ENCODE data around the gene NEURL1B.
"Not testable (repeated sequence)": the region's sequence is repeated elsewhere in the genome, so short reads cannot be mapped to it uniquely, and the experiment has no call there.

Gene NEURL1B

DNA sequence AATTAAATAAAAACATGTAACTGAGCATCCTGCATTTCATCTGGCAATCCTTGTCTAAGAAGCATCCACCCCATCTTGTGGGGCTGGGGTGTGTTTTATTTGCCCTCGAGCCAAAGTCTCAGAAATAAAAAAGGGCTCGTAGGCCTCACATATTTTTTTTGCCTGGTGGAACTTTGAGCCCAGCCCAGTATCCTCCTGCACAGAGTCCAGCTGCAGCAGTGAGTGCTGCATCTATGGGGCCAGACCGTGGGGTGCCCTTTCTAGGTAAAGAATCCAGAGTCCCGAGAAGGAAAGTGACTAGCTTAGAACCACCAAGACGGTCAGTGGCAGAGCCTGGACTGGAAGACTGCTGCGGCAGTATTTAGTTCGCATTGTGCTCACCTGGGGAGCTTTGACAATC lies 33.1 kb downstream of the NEURL1B start:
- Mint-ChIP-seq H3K4me3 (no peak overlapping the region), H3K27ac (no peak overlapping the region), H3K36me3 (ENCODE audit: low read depth) (peaks cover 13% of the 10 kb centered on the region), H3K27me3 (ENCODE audit: low read depth) (no peaks in the 10 kb centered on the region), H3K9me3 (no peaks in the 10 kb centered on the region), H3K4me1 (peaks cover 12% of the 10 kb centered on the region)
- TF ChIP-seq CTCF (IDR thresholded peaks at IDR 0.05; ENCODE audit: unreplicated experiment in 3 of 3): no peak

DNA sequence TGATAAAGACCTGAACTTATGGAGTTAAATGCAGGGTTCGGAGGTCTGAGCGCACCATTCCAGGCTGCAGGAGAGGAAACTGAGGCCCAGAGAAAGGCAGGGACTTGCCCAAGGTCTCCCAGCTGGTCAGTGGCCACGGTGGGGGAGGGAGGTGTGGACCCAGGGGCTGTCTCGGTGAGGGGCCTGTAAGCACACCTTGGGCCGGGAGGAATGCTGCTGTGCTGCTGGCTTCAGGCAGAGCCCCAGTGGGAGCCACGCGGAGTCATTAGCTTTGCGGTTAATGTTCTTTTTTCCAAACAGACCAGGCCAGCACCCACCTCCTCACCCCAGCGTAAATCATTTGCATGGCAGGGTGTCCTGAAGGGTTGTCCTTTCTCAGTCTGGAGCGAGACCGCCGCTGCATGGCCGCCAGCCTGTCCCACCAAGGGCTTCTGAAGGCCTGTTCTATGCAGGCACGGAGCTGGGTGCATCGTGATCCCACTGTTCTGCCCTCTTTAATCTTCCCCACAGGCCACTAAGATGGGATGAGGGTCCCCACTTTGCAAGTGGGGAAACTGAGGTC lies 35.9 kb downstream of the NEURL1B start:
- H3K4me3 Mint-ChIP-seq: no peak overlapping the region
- H3K27ac Mint-ChIP-seq: no peak overlapping the region
- peaks cover 6% of the 10 kb centered on the region for H3K36me3 Mint-ChIP-seq (ENCODE audit: low read depth)
- H3K27me3 Mint-ChIP-seq (ENCODE audit: low read depth): peaks cover 9% of the 10 kb centered on the region
- TF ChIP-seq CTCF (IDR thresholded peaks at IDR 0.05; ENCODE audit: unreplicated experiment in 3 of 3): no peak
- H3K9me3 Mint-ChIP-seq: no peaks in the 10 kb centered on the region
- H3K4me1 Mint-ChIP-seq: peaks cover 7% of the 10 kb centered on the region

DNA sequence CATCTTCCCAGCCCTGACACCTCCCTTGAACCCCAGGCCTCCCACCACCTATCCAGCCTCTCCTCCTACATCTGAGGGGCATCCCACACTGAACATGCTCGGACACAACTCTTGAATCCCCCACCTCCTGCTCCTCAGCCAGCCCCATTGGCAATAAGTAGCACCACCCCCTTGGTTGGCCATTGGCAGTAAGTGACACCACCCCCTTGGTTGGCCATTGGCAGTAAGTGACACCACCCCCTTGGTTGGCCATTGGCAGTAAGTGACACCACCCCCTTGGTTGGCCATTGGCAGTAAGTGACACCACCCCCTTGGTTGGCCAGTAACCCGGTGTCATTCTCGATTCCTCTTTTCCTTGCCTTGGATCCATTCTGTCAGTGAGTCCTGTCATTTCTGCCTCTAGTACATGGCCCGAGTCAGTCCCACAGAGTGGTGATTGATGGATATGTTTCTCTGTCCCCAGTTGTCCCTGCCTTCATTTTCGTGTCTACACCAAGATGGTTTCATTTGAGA lies 37.4 kb downstream of the NEURL1B start:
- not testable (repeated sequence) for H3K9me3 Mint-ChIP-seq, H3K27ac Mint-ChIP-seq, H3K4me1 Mint-ChIP-seq, H3K4me3 Mint-ChIP-seq
- Mint-ChIP-seq H3K27me3 (ENCODE audit: low read depth) (peaks cover 20% of the 10 kb centered on the region), H3K36me3 (ENCODE audit: low read depth) (peaks cover 11% of the 10 kb centered on the region)

GRCh38 chr5:172678902-172679301 lies 37.8 kb downstream of the NEURL1B start:
- no peak overlapping the region for H3K4me3 Mint-ChIP-seq
- peaks cover 7% of the 10 kb centered on the region for H3K4me1 Mint-ChIP-seq
- peaks cover 20% of the 10 kb centered on the region for H3K27me3 Mint-ChIP-seq (ENCODE audit: low read depth)
- no peak overlapping the region for H3K27ac Mint-ChIP-seq
- H3K9me3 Mint-ChIP-seq: no peaks in the 10 kb centered on the region
- TF ChIP-seq CTCF (IDR thresholded peaks at IDR 0.05; ENCODE audit: unreplicated experiment in 3 of 3): no peak
- peaks cover 11% of the 10 kb centered on the region for H3K36me3 Mint-ChIP-seq (ENCODE audit: low read depth)

DNA sequence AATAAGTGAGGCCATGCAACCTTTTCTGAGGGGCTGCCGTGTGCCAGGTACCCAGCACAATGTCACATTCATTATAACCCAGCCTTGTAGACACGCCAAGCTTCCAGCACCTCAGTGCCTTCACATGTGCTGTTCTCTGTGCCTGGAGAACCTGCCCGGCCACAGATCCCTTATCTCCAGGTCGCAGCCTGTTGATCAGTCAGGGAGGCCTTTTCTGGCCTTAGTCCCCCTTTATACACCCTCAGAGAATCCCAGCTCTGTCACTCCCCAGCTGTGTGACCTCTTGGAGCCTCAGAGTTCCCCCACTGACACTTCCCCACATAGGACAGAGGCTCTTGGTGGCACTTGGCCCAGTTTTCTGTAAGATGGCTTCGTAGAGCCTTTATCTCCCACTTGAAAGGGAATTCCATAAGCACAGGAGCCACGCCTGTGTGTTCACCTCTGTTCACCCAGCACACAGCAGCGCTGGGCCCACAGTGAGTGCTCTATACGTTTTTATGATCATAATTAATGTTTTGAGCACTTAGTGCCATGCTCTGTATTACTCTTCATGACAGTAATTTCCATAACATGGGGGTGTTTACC lies 38.7 kb downstream of the NEURL1B start:
- no peak overlapping the region for H3K27ac Mint-ChIP-seq
- H3K4me1 Mint-ChIP-seq: peaks cover 7% of the 10 kb centered on the region
- H3K9me3 Mint-ChIP-seq: no peaks in the 10 kb centered on the region
- peaks cover 16% of the 10 kb centered on the region for H3K36me3 Mint-ChIP-seq (ENCODE audit: low read depth)
- no peak overlapping the region for H3K4me3 Mint-ChIP-seq
- no peak for TF ChIP-seq CTCF (IDR thresholded peaks at IDR 0.05; ENCODE audit: unreplicated experiment in 3 of 3)
- H3K27me3 Mint-ChIP-seq (ENCODE audit: low read depth): peaks cover 26% of the 10 kb centered on the region

DNA sequence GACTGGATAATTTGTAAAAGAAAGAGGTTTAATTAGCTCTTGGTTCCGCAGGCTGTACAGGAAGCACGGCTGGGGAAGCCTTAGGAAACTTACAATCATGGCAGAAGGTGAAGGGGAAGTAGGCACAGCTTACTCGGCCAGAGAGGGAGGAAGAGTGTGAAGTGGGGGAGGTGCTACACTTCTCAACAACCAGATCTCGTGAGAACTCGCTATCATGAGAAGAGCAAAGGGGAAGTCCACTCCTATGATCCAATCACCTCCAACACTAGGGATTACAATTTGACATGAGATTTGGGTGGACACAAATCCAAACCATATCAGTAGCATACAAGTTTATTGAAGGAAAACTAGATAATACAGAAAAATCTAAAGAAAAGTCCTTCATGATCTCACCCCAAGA lies 39.9 kb downstream of the NEURL1B start:
- peaks cover 16% of the 10 kb centered on the region for H3K36me3 Mint-ChIP-seq (ENCODE audit: low read depth)

More for the DNA sequence above, 39.9 kb downstream of the NEURL1B start:
- H3K4me3 Mint-ChIP-seq: no peak overlapping the region
- no peak overlapping the region for H3K27ac Mint-ChIP-seq
- no peak for TF ChIP-seq CTCF (IDR thresholded peaks at IDR 0.05; ENCODE audit: unreplicated experiment in 3 of 3)
- H3K9me3 Mint-ChIP-seq: no peaks in the 10 kb centered on the region
- H3K4me1 Mint-ChIP-seq: no peaks in the 10 kb centered on the region
- H3K27me3 Mint-ChIP-seq (ENCODE audit: low read depth): peaks cover 38% of the 10 kb centered on the region
